ENCODE results near the gene PSMD10.

- TF ChIP-seq POLR2AphosphoS5 (IDR thresholded peaks at IDR 0.05; ENCODE audit: low read depth, low read length) (peak; percentile 51; the same call in 1 of the 2 replicates), TAF1 (IDR thresholded peaks at IDR 0.05; ENCODE audit: borderline replicate concordance, low read depth, low read length) (no peak)
These were observed at the start of gene PSMD10, which contains the start of gene ATG4A for GRCh38 chrX:108091264-108091877.

Measured in GM12892 (cell line).